Mesenteric fat pad (tissue), 1 donor: Measurements from ENCODE around the gene AGAP1. TPM values are rescaled to one million over a fixed set of nuclear protein-coding genes. Genes with fewer than 3 reads are reported as not detected.

Source experiments
- DNase-seq: peaks from one replicate; pipeline ENCODE4 v3.0.0-alpha.2; 2020; ENCODE audit warnings: low spot score
- total RNA-seq: library from RNA; stranded (reverse); fragmentation: NEBNext Ultra II Directional; extraction: Animal tissue kit (Norgen Biotek cat#: 25700); gene quantifications from one replicate; pipeline ENCODE4 v1.2.1, GENCODE V29; 2021
- donor health status: DM: yes; HTN: yes; CAD: no.

Gene AGAP1
- total RNA-seq, 1 donor from 2014 or later = 26.5 TPM

- no peak for DNase-seq
These were observed 112.3 kb downstream of the AGAP1 start for GRCh38 chr2:235606004-235606715.

- no peak for DNase-seq
These were observed 113.8 kb downstream of the AGAP1 start for GRCh38 chr2:235607546-235608199.

GRCh38 chr2:235608200-235608887, 114.5 kb downstream of the AGAP1 start:
- DNase-seq = no peak

DNA sequence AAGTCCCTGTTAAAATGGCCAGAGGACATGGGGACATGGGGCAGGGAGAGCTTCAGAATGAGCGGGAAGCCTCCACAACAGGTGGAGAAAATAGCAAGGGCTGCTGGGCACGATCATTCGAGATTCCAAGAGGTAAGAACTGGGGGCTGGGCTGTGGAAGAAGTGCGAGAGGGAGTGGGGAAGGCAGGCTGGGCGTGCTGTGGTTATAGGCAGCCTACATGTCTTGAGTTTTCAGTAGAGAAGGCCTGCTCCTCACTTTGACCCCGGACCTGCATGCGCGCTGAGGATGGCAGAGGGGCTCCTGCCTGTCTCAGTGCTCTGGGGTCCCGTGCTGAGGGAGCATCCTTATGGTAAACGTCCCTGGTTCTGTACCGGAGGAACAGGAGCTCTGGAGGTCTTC, 115.5 kb downstream of the AGAP1 start:
- no peak for DNase-seq

DNA sequence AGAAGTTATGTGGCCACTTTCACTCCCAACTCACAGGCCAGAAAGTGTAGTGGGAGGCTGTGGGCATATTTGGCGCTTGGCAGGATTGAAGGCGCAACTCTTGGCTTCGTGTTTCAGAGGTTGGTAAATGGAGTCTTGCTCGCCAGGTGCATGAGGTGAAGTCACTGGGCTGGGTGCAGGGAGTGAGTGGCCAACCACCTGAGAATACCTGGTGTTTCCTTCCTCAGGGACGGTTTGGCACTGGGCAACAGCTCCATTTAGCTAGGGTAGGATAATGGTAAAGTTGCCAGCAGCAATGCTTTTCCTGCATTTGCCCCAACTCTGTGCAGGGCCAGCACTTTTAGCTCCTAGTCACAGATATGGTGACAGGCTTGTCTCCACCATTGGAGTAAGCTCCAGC, 115.9 kb downstream of the AGAP1 start:
- DNase-seq = no peak

DNA sequence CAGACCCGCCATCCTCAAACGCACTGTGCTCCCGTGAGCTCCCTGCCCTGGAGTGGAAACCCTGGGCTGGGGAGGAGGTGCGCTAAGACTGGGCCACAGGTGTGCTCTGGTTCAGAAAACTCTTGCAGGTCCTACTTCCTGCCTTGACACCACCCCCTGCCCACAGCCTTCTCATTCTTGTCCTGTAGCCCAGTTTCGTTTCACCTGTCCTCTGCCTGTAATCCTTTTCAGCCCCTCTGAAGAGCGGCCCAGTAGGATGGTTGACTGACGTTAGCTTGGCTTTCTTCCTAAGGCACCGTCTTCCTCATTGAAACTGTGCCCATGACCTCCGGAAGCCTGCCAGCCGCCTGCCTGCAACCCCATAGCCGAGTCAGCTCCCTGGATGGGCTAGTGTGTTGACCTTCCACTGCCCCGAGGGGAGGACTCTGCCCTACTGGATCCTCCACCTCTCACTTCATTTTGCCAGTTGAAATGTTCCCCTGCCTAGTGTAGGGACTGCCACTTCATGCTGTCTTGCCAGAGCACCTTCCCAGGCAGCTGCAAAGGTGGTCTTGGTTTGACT, 116.9 kb downstream of the AGAP1 start:
- DNase-seq = no peak

DNA sequence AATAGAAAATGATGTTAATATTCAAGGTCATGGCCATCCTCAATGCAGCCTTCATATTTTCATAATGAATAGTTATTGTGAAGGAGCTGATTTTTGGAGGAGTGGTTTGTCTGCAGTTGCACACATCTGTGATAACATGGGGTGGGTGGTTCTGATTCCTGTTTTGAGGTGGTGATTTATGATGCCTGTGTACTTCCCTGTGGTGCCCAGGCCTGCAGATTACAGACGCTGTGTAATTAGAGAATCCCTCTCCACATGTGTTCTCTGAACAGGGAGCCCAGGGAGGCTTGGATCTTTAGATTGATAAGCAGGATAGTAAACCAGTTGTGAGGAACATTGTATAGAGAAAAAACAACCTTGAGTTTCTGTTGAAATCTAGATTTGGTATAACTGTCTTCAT, 117.5 kb downstream of the AGAP1 start:
- no peak for DNase-seq

GRCh38 chr2:235611756-235612155, 117.9 kb downstream of the AGAP1 start:
- DNase-seq = no peak

GRCh38 chr2:235612181-235612950, 118.5 kb downstream of the AGAP1 start:
- DNase-seq = no peak

- no peak for DNase-seq
These were observed 119.8 kb downstream of the AGAP1 start for GRCh38 chr2:235613649-235614048.

DNA sequence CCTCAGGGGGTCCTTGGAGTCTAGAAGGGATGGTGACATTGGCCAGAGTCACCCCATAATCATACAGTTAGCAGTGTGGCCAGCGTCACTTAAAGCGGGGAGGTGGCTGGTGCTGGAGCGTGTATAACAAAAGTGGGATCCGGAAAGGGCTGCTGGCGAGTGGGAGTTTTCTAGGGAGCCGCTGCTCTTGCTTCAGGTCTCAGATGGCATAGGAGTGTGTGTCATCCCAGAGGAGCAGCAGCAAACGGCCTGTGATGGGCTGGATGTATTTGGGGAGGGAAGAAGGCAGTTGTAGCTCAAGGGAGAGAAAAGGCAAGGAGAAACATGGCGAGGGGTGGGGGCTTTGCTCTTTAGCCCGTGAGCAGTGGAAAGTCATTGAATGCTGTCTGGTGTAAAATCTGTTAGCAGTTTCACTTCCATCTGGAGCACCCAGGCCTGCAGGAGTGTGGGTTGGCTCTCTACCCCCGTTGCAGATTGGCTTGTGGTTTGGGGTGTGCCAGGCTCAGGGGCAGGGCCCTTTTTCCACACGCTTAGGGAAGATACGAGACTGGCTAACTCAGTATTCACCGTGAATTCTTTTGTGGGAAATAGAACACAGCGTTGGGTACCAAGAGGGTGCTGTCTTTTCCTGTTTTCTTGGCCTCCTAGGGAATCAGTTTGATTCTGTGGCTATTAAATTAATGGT, 120.5 kb downstream of the AGAP1 start:
- DNase-seq = no peak

DNA sequence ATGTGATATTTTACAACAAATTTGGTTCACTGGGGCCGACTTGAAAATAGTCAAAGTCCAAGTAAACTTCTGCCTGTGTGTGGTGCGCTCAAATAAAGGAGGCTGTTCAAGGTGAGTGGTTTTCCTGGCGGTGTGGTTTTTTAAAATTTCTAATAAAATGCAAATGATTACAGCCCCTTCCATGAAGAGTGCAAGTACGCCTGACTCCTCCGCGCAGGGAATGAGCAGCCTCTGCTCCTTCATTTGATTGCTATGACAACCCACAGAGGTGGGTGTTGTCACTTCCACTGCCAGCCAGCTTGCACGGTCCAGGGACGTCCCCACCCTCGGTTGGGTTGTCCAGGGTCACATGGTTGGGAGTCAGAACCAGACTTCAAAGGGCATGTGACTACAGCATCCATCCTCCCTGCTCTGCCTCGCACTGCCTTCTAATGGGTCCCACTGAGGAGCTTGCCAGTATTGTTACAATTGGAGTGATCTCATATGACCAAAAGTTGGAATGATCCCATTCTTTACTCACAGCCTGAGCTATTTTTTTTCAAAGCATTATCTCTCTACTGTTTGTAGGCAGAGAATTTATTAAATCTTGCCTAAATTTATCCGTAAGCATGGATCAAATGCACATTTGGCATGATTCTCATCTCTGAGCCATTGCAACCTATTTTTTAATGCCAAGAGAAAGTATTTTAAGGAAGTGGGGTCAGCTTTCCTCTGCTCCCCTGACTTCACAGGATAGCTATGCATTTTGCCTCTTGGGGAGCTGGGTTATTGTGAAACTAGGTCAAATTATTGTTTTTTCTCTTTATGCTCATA, 121.3 kb downstream of the AGAP1 start:
- DNase-seq = no peak

- DNase-seq = no peak
These were observed 123.0 kb downstream of the AGAP1 start for GRCh38 chr2:235616885-235617284.

DNA sequence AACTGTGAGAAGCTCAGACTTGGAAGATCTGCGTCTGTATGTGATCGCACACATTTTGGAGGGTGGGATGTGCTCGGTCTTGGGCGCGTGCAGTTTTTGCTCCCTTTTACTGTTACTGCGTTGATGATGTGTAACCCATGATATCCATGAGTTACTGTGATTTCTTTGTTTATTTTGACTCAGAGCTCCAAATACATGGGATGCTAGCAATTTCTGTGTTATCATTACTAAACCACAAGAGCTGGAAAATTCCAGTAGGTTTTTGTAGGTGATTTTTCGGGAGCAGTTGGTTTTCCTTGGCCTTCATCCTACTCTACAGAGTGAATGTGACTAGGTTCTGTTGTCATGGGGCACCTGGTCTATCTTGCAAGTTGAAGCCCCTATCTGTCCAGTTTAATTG, 124.2 kb downstream of the AGAP1 start:
- DNase-seq = no peak

DNA sequence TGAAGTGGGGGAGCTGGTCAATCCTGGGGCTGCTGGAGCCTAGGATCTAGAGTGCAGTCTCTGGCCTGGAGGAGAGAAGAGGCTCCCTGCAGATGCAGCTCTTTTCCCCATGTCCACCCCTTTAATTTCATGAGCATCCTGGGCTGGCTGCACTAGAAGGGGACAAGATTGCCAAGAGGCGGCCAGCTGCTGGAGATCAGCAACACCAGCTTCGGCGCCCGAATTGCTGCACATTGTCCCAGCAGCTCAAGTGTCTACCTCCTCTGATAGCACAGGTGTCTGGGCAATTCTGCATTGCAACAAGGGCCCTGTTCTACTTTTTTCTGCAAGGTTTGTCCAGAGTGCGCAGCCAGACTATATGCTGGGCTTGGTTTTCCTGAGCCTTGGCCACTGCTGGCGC, 125.7 kb downstream of the AGAP1 start:
- DNase-seq = no peak

DNA sequence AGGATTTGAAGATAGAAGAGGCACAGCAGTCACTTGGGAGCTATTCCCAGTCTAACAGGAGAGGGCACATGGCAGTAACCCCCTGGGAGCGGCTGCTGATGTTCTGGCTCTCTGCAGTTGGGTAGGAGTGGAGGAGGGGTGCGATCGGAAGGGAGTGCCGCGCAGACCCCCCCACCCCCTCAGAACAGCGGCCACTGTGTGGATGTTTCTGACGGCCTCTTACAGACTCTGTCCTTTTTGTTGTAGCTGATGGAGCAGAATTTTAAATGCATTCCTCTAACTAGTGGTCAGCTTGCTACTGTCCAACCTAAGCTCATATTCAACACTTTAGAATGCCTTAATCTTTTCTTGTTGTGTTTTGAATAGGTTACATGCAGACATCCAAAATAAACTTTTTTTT, 127.9 kb downstream of the AGAP1 start:
- no peak for DNase-seq

GRCh38 chr2:235623111-235623510, 129.3 kb downstream of the AGAP1 start:
- no peak for DNase-seq

GRCh38 chr2:235623752-235624151, 129.9 kb downstream of the AGAP1 start:
- DNase-seq = no peak

GRCh38 chr2:235626658-235627057, 132.8 kb downstream of the AGAP1 start:
- no peak for DNase-seq

DNA sequence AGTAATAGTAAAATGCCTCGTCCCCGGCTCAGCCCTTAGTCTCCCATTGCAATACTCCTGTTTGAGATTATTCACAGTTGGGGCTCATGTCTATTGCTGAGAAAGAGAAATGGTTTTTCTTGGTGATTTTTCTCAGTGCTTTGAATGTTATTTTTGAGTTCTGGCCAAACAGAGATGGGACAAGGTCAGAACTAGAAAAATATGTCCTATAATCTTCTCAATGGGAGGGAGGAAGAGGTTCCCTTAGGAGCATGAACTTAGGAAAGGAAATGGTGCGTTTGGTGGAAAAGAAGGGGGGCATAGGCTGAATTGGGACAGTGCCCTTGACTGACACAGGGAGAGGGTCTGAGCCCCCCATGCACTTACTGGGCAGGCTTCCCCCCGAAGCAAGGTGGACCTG, 133.8 kb downstream of the AGAP1 start:
- DNase-seq = no peak
